ENCODE measurements around the gene PCDHB11.
A peak's percentile ranks its signal among the peaks of the same experiment; 100 is the strongest.
"Not testable (repeated sequence)": the region's sequence is repeated elsewhere in the genome, so short reads cannot be mapped to it uniquely, and the experiment has no call there.

The PCDHB11 gene

DNA sequence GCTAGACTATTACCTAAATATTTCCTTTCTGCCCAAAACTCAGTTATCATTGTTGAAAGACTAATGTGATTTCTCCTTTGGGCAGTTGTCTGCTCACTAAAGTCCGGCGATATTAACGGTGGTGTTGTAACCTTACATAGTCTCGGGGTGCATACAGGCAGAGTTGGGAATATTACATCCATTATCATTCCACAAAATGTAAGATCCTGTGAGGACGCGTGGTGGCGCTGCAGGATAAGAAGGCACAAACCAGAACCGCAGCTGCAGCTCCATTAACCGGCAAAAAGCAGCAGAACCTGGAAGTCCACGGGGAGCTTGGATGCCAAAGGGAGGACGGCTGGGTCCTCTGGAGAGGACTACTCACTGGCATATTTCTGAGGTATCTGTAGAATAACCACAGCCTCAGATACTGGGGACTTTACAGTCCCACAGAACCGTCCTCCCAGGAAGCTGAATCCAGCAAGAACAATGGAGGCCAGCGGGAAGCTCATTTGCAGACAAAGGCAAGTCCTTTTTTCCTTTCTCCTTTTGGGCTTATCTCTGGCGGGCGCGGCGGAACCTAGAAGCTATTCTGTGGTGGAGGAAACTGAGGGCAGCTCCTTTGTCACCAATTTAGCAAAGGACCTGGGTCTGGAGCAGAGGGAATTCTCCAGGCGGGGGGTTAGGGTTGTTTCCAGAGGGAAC is 14.4 kb downstream of the PCDHB11 start, which contains the start of gene PCDHB13:
PCDHB13 (plus strand) TSS at position 264 of the 684 bp plus-strand sequence; CDS start at position 469, 205 bp downstream.
- peak; percentile 19 to 38 for DNase-seq (ENCODE audit: low read depth in 2 of 2)
- peak; percentile 5 for TF ChIP-seq CTCF (IDR thresholded peaks at IDR 0.05; ENCODE audit: low read depth, low read length)

GRCh38 chr5:141214583-141214982 is 15.2 kb downstream of the PCDHB11 start:
- H3K4me3 ChIP-seq (replicated peaks in 1 of 2; ENCODE audit: low read depth in 2 of 2, low read length in 2 of 2); DNase-seq (ENCODE audit: low read depth in 2 of 2): not testable (repeated sequence)

More for the DNA sequence above, 14.4 kb downstream of the PCDHB11 start, which contains the start of gene PCDHB13:
- H3K4me3 ChIP-seq (replicated peaks in 1 of 2; ENCODE audit: low read depth in 2 of 2, low read length in 2 of 2): not testable (repeated sequence)

DNA sequence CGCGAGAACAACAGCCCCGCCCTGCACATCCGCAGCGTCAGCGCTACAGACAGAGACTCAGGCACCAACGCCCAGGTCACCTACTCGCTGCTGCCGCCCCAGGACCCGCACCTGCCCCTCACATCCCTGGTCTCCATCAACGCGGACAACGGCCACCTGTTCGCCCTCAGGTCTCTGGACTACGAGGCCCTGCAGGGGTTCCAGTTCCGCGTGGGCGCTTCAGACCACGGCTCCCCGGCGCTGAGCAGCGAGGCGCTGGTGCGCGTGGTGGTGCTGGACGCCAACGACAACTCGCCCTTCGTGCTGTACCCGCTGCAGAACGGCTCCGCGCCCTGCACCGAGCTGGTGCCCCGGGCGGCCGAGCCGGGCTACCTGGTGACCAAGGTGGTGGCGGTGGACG is 16.1 kb downstream of the PCDHB11 start:
- H3K4me3 ChIP-seq (replicated peaks in 1 of 2; ENCODE audit: low read depth in 2 of 2, low read length in 2 of 2); DNase-seq (ENCODE audit: low read depth in 2 of 2): not testable (repeated sequence)

GRCh38 chr5:141216035-141216434 is 16.6 kb downstream of the PCDHB11 start:
- DNase-seq (ENCODE audit: low read depth in 2 of 2); H3K4me3 ChIP-seq (replicated peaks in 1 of 2; ENCODE audit: low read depth in 2 of 2, low read length in 2 of 2): not testable (repeated sequence)

GRCh38 chr5:141223112-141223783 is 23.8 kb downstream of the PCDHB11 start, which contains the start of gene PCDHB14:
Gene PCDHB14 (plus strand): TSS chr5:141223343. CDS start chr5:141223506, 163 bp downstream.
- DNase-seq (ENCODE audit: low read depth in 2 of 2): peak; percentile 39 to 41
- peak; percentile 6 for TF ChIP-seq CTCF (IDR thresholded peaks at IDR 0.05; ENCODE audit: low read depth, low read length)
- peak within 1 kb of the TSS; percentile 1 to 8 for H3K4me3 ChIP-seq (replicated peaks in 1 of 2; ENCODE audit: low read depth in 2 of 2, low read length in 2 of 2)

- DNase-seq (ENCODE audit: low read depth in 2 of 2); H3K4me3 ChIP-seq (replicated peaks in 1 of 2; ENCODE audit: low read depth in 2 of 2, low read length in 2 of 2): not testable (repeated sequence)
Measured at GRCh38 chr5:141224844-141225243, 25.4 kb downstream of the PCDHB11 start.

GRCh38 chr5:141225421-141225820 is 26.0 kb downstream of the PCDHB11 start:
- not testable (repeated sequence) for DNase-seq (ENCODE audit: low read depth in 2 of 2)

GRCh38 chr5:141234109-141234667 is 34.8 kb downstream of the PCDHB11 start:
- TF ChIP-seq CTCF (IDR thresholded peaks at IDR 0.05; ENCODE audit: low read depth, low read length): peak; percentile 13
- peak overlapping the region in 1 of 2 donors; percentile 18 for H3K4me3 ChIP-seq (replicated peaks in 1 of 2; ENCODE audit: low read depth in 2 of 2, low read length in 2 of 2)
- DNase-seq (ENCODE audit: low read depth in 2 of 2): peak; percentile 21 to 31

More at GRCh38 chr5:141225421-141225820, 26.0 kb downstream of the PCDHB11 start:
- H3K4me3 ChIP-seq (replicated peaks in 1 of 2; ENCODE audit: low read depth in 2 of 2, low read length in 2 of 2): not testable (repeated sequence)

DNA sequence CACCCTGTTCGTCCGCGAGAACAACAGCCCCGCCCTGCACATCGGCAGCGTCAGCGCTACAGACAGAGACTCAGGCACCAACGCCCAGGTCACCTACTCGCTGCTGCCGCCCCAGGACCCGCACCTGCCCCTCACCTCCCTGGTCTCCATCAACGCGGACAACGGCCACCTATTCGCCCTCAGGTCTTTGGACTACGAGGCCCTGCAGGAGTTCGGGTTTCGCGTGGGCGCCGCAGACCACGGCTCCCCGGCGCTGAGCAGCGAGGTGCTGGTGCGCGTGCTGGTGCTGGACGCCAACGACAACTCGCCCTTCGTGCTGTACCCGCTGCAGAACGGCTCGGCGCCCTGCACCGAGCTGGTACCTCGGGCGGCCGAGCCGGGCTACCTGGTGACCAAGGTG is 36.5 kb downstream of the PCDHB11 start:
- DNase-seq (ENCODE audit: low read depth in 2 of 2); H3K4me3 ChIP-seq (replicated peaks in 1 of 2; ENCODE audit: low read depth in 2 of 2, low read length in 2 of 2): not testable (repeated sequence)
